ENCODE data around the gene FYCO1.

The FYCO1 gene

DNA sequence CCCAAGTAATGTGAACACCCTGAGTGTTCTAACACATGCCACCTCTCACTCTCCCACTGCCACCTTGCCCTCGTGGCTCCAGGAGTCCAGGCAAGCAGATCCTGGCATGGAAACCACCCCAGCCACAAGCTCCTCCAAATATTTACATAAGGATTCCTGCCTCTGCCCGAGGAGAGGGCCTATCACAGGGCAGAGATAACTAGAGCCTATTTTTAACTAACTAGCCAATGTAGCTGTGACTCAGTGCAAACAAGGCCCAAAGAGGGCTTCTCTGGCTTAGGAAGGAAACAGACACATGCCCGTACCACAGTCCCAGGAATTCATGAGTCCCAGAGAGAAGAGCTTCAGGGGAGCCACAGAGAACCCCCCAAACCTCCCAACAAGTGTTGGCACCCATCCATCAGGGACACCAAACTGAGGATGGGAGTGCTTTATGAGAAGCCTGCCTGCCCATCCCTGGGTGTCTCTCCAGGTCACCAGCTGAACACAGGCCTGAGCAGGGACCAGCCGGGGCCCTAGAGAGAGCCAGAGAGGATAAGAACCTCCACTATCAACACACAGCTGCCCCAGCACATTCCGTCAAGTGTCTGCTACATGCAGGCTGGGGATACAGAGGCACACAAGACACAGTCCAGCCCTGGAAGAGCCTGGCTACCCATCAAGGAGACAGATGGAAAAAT is 9.2 kb downstream of the FYCO1 start:
- peaks cover 35% of the 10 kb centered on the region for H3K79me1 ChIP-seq (replicated peaks; ENCODE audit: low read length, poor library complexity, severe bottlenecking)
- peak overlapping the region in 1 of 2 experiments; percentile 70 for H3K14ac ChIP-seq (ENCODE audit: low read length in 2 of 2)
- H3K4ac ChIP-seq (ENCODE audit: low read depth in 1 of 2, low read length in 2 of 2) = peak overlapping the region; percentile 29 to 92
- H2BK15ac ChIP-seq (ENCODE audit: low read depth, poor library complexity, severe bottlenecking) = no peak overlapping the region
- peak overlapping the region; percentile 41 for H4K8ac ChIP-seq (ENCODE audit: low read length)
- H3K27ac ChIP-seq (ENCODE audit: low read length, poor library complexity, severe bottlenecking) = peak overlapping the region; percentile 62
- no peak overlapping the region for H2AFZ ChIP-seq (ENCODE audit: low read depth, low read length)
- peaks cover 15 to 28% of the 10 kb centered on the region in 2 experiments for H3K36me3 ChIP-seq (ENCODE audit: control insufficient read depth in 1 of 2, insufficient read depth in 2 of 2, low read depth in 1 of 2, low read length in 2 of 2)
- H3K18ac ChIP-seq (ENCODE audit: low read depth in 1 of 2, low read length in 2 of 2) = peak overlapping the region; percentile 73 to 91
- H2AK5ac ChIP-seq (ENCODE audit: low read length, severe bottlenecking) = no peak overlapping the region
- peaks cover 11% of the 10 kb centered on the region for H3K4me1 ChIP-seq (ENCODE audit: control insufficient read depth, insufficient read depth, low read depth, low read length)
- WGBS = 44% methylated on average over 5 of the region's 5 CpGs
- no peaks in the 10 kb centered on the region for H3K27me3 ChIP-seq (ENCODE audit: control insufficient read depth in 1 of 2, insufficient read depth in 1 of 2, low read length in 2 of 2)
- peak overlapping the region; percentile 75 for H3K9ac ChIP-seq (ENCODE audit: low read length)
- H2BK12ac ChIP-seq (ENCODE audit: low read length in 2 of 2) = peak overlapping the region; percentile 88 to 96
- no peak overlapping the region for H3K23ac ChIP-seq (ENCODE audit: low read length in 2 of 2)
- peak overlapping the region; percentile 65 for H2BK120ac ChIP-seq (ENCODE audit: low read depth, low read length)
- H3K9me3 ChIP-seq (ENCODE audit: control insufficient read depth, low read length) = no peaks in the 10 kb centered on the region
- H4K91ac ChIP-seq (ENCODE audit: low read length) = peak overlapping the region; percentile 71
- H3K4me3 ChIP-seq (ENCODE audit: insufficient read depth in 1 of 2, low read depth in 1 of 2, low read length in 2 of 2) = peak overlapping the region in 1 of 2 experiments; percentile 25
- H2BK5ac ChIP-seq (ENCODE audit: low read depth, low read length, poor library complexity, severe bottlenecking) = peak overlapping the region; percentile 69
- H3K4me2 ChIP-seq (ENCODE audit: low read length, poor library complexity, severe bottlenecking) = peak overlapping the region; percentile 8
- peak; percentile 91 for DNase-seq

- no peak overlapping the region for H3K14ac ChIP-seq (ENCODE audit: low read length in 2 of 2)
- 96% methylated on average over 13 of the region's 13 CpGs for WGBS
- no peak overlapping the region for H3K23ac ChIP-seq (ENCODE audit: low read length in 2 of 2)
- H4K91ac ChIP-seq (ENCODE audit: low read length) = no peak overlapping the region
- no peak overlapping the region for H2BK5ac ChIP-seq (ENCODE audit: low read depth, low read length, poor library complexity, severe bottlenecking)
- no peaks in the 10 kb centered on the region for H3K9me3 ChIP-seq (ENCODE audit: control insufficient read depth, low read length)
- peak overlapping the region; percentile 75 for H3K9ac ChIP-seq (ENCODE audit: low read length)
- no peak overlapping the region for H2AFZ ChIP-seq (ENCODE audit: low read depth, low read length)
- peak overlapping the region in 1 of 2 experiments; percentile 51 for H2BK12ac ChIP-seq (ENCODE audit: low read length in 2 of 2)
- H3K4ac ChIP-seq (ENCODE audit: low read depth in 1 of 2, low read length in 2 of 2) = peak overlapping the region in 1 of 2 experiments; percentile 60
- no peak overlapping the region for H2BK15ac ChIP-seq (ENCODE audit: low read depth, poor library complexity, severe bottlenecking)
- peak overlapping the region; percentile 2 to 74 for H3K18ac ChIP-seq (ENCODE audit: low read depth in 1 of 2, low read length in 2 of 2)
- H3K27me3 ChIP-seq (ENCODE audit: control insufficient read depth in 1 of 2, insufficient read depth in 1 of 2, low read length in 2 of 2) = no peaks in the 10 kb centered on the region
- H3K4me2 ChIP-seq (ENCODE audit: low read length, poor library complexity, severe bottlenecking) = no peak overlapping the region
- H3K4me3 ChIP-seq (ENCODE audit: insufficient read depth in 1 of 2, low read depth in 1 of 2, low read length in 2 of 2) = peak overlapping the region in 1 of 2 experiments; percentile 25
- no peak for DNase-seq
- H3K4me1 ChIP-seq (ENCODE audit: control insufficient read depth, insufficient read depth, low read depth, low read length) = peaks cover 11% of the 10 kb centered on the region
- H3K36me3 ChIP-seq (ENCODE audit: control insufficient read depth in 1 of 2, insufficient read depth in 2 of 2, low read depth in 1 of 2, low read length in 2 of 2) = peaks cover 13 to 32% of the 10 kb centered on the region in 2 experiments
- no peak overlapping the region for H2AK5ac ChIP-seq (ENCODE audit: low read length, severe bottlenecking)
- no peak overlapping the region for H4K8ac ChIP-seq (ENCODE audit: low read length)
- H3K79me1 ChIP-seq (replicated peaks; ENCODE audit: low read length, poor library complexity, severe bottlenecking) = peaks cover 32% of the 10 kb centered on the region
- no peak overlapping the region for H2BK120ac ChIP-seq (ENCODE audit: low read depth, low read length)
- no peak overlapping the region for H3K27ac ChIP-seq (ENCODE audit: low read length, poor library complexity, severe bottlenecking)
Measured at GRCh38 chr3:45985532-45986302, 9.9 kb downstream of the FYCO1 start.

DNA sequence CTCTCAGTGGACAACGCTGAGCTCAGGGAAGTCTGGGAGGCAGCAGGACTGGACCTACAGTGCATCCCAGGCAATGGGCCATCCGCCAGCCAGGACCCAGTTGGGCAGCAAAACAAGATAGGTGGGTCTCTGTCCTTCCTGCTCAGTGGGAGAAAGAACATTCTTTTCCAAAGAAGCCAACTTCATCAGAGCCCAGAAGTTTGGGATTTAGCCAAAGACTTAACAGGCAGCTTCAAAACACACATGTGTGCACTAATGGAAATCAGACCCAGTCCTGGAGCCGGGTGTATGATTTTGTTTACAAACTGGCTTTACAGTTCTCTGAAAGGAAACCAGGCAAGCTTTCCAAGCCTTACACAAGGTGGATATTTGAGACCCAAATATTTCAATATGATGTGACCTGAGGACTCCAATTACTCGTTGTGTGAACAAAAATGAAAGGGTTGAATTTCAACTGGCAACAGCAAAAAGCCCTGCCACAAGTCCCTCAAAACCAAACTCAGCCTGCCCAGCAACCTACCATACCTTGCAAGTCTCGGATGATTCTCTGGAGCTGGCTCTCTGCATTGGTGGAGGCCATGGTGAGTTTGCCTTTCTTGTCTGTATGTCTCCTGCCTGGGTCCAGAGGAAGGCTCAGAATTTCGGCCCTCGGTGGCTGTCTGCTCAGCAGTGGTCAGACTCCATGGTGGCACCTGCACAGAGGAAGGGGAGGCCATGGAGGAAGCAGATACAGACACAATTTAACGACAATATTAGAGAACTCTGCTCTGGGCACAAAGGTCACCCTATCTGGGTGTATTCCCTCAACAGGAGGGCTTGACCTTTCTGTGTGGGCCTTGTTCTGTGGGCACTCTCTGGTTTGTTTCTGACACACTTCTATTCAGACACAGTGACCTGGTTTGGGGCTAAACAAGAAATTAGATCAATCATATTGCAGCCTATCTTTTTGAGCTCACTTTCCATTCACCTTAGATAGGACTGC is 11.0 kb downstream of the FYCO1 start:
- H3K4me3 ChIP-seq (ENCODE audit: insufficient read depth in 1 of 2, low read depth in 1 of 2, low read length in 2 of 2) = no peak overlapping the region
- peak overlapping the region; percentile 60 for H2BK15ac ChIP-seq (ENCODE audit: low read depth, poor library complexity, severe bottlenecking)
- H3K36me3 ChIP-seq (ENCODE audit: control insufficient read depth in 1 of 2, insufficient read depth in 2 of 2, low read depth in 1 of 2, low read length in 2 of 2) = peaks cover 13 to 38% of the 10 kb centered on the region in 2 experiments
- no peak overlapping the region for H3K4me2 ChIP-seq (ENCODE audit: low read length, poor library complexity, severe bottlenecking)
- 93% methylated on average over 8 of the region's 8 CpGs for WGBS
- H4K8ac ChIP-seq (ENCODE audit: low read length) = peak overlapping the region; percentile 31
- peaks cover 27% of the 10 kb centered on the region for H3K79me1 ChIP-seq (replicated peaks; ENCODE audit: low read length, poor library complexity, severe bottlenecking)
- no peaks in the 10 kb centered on the region for H3K9me3 ChIP-seq (ENCODE audit: control insufficient read depth, low read length)
- H3K9ac ChIP-seq (ENCODE audit: low read length) = no peak overlapping the region
- H3K27me3 ChIP-seq (ENCODE audit: control insufficient read depth in 1 of 2, insufficient read depth in 1 of 2, low read length in 2 of 2) = no peaks in the 10 kb centered on the region
- H2AFZ ChIP-seq (ENCODE audit: low read depth, low read length) = no peak overlapping the region
- H2BK120ac ChIP-seq (ENCODE audit: low read depth, low read length) = no peak overlapping the region
- no peak overlapping the region for H2AK5ac ChIP-seq (ENCODE audit: low read length, severe bottlenecking)
- H3K14ac ChIP-seq (ENCODE audit: low read length in 2 of 2) = no peak overlapping the region
- H3K4ac ChIP-seq (ENCODE audit: low read depth in 1 of 2, low read length in 2 of 2) = no peak overlapping the region
- DNase-seq = no peak
- H2BK12ac ChIP-seq (ENCODE audit: low read length in 2 of 2) = peak overlapping the region in 1 of 2 experiments; percentile 53
- peaks cover 11% of the 10 kb centered on the region for H3K4me1 ChIP-seq (ENCODE audit: control insufficient read depth, insufficient read depth, low read depth, low read length)
- no peak overlapping the region for H2BK5ac ChIP-seq (ENCODE audit: low read depth, low read length, poor library complexity, severe bottlenecking)
- H3K23ac ChIP-seq (ENCODE audit: low read length in 2 of 2) = no peak overlapping the region
- peak overlapping the region in 1 of 2 experiments; percentile 2 for H3K18ac ChIP-seq (ENCODE audit: low read depth in 1 of 2, low read length in 2 of 2)
- no peak overlapping the region for H3K27ac ChIP-seq (ENCODE audit: low read length, poor library complexity, severe bottlenecking)
- peak overlapping the region; percentile 25 for H4K91ac ChIP-seq (ENCODE audit: low read length)

Measured in mesenchymal stem cell (in vitro differentiated cells and primary cell).